Measurements from ENCODE around the gene SLCO4C1. TPM values are rescaled to one million over a fixed set of nuclear protein-coding genes. Genes with fewer than 3 reads are reported as not detected.

The SLCO4C1 gene
- total and polyA plus RNA-seq, 2 experiments from 2014 or later = 6.2 to 20.5 TPM

GRCh38 chr5:102218159-102218558, 77.9 kb downstream of the SLCO4C1 start:
- Histone ChIP-seq H4K20me1 (ENCODE audit: insufficient read depth, poor library complexity, severe bottlenecking) (no peaks in the 10 kb centered on the region), H3K9me2 (replicated peaks; ENCODE audit: insufficient read depth) (no peaks in the 10 kb centered on the region), H2AFZ (no peak overlapping the region), H3K27ac (no peak overlapping the region), H3K36me3 (replicated peaks; ENCODE audit: insufficient read depth, low read depth) (no peaks in the 10 kb centered on the region), H3K79me2 (no peaks in the 10 kb centered on the region), H3K4me2 (no peak overlapping the region), H3K27me3 (no peaks in the 10 kb centered on the region), H3K9me3 (ENCODE audit: low read depth) (peaks cover 6% of the 10 kb centered on the region), H3K4me3 (no peak overlapping the region), H3K4me1 (ENCODE audit: insufficient read depth) (peaks cover 12% of the 10 kb centered on the region)
- DNase-seq (ENCODE audit: low spot score) = peak; percentile 43
- WGBS (ENCODE audit: low lambda C conversion rate, missing lambda C conversion rate) = 90% methylated on average over 1 of the region's 1 CpG
- TF ChIP-seq EZH2phosphoT487 (IDR thresholded peaks at IDR 0.05; ENCODE audit: low read depth, severe bottlenecking, unreplicated experiment) (no peak), EZH2 (IDR thresholded peaks at IDR 0.05; ENCODE audit: borderline replicate concordance) (no peak), CTCF (IDR thresholded peaks at IDR 0.05; ENCODE audit: poor library complexity) (no peak)

GRCh38 chr5:102216678-102217077, 79.4 kb downstream of the SLCO4C1 start:
- Histone ChIP-seq H3K4me3 (no peak overlapping the region), H3K36me3 (replicated peaks; ENCODE audit: insufficient read depth, low read depth) (no peaks in the 10 kb centered on the region), H4K20me1 (ENCODE audit: insufficient read depth, poor library complexity, severe bottlenecking) (no peaks in the 10 kb centered on the region), H2AFZ (no peak overlapping the region), H3K79me2 (no peaks in the 10 kb centered on the region), H3K4me1 (ENCODE audit: insufficient read depth) (peaks cover 4% of the 10 kb centered on the region), H3K9me2 (replicated peaks; ENCODE audit: insufficient read depth) (no peaks in the 10 kb centered on the region), H3K9me3 (ENCODE audit: low read depth) (no peaks in the 10 kb centered on the region), H3K27me3 (no peaks in the 10 kb centered on the region), H3K4me2 (peak overlapping the region; percentile 21), H3K27ac (no peak overlapping the region)
- no peak for DNase-seq (ENCODE audit: low spot score)
- TF ChIP-seq EZH2phosphoT487 (IDR thresholded peaks at IDR 0.05; ENCODE audit: low read depth, severe bottlenecking, unreplicated experiment) (no peak), CTCF (IDR thresholded peaks at IDR 0.05; ENCODE audit: poor library complexity) (no peak), EZH2 (IDR thresholded peaks at IDR 0.05; ENCODE audit: borderline replicate concordance) (no peak)
- 36% methylated on average over 4 of the region's 4 CpGs for WGBS (ENCODE audit: low lambda C conversion rate, missing lambda C conversion rate)

- TF ChIP-seq CTCF (IDR thresholded peaks at IDR 0.05; ENCODE audit: poor library complexity) (no peak), EZH2phosphoT487 (IDR thresholded peaks at IDR 0.05; ENCODE audit: low read depth, severe bottlenecking, unreplicated experiment) (no peak), EZH2 (IDR thresholded peaks at IDR 0.05; ENCODE audit: borderline replicate concordance) (no peak)
- 97% methylated on average over 1 of the region's 1 CpG for WGBS (ENCODE audit: low lambda C conversion rate, missing lambda C conversion rate)
- Histone ChIP-seq H3K4me1 (ENCODE audit: insufficient read depth) (peaks cover 2% of the 10 kb centered on the region), H3K36me3 (replicated peaks; ENCODE audit: insufficient read depth, low read depth) (no peaks in the 10 kb centered on the region), H3K9me3 (ENCODE audit: low read depth) (no peaks in the 10 kb centered on the region), H3K27me3 (no peaks in the 10 kb centered on the region), H3K9me2 (replicated peaks; ENCODE audit: insufficient read depth) (no peaks in the 10 kb centered on the region), H3K4me2 (no peak overlapping the region), H4K20me1 (ENCODE audit: insufficient read depth, poor library complexity, severe bottlenecking) (no peaks in the 10 kb centered on the region), H3K4me3 (no peak overlapping the region), H3K79me2 (no peaks in the 10 kb centered on the region), H3K27ac (no peak overlapping the region), H2AFZ (no peak overlapping the region)
- no peak for DNase-seq (ENCODE audit: low spot score)
Measured at GRCh38 chr5:102211165-102211564, 84.9 kb downstream of the SLCO4C1 start.

DNA sequence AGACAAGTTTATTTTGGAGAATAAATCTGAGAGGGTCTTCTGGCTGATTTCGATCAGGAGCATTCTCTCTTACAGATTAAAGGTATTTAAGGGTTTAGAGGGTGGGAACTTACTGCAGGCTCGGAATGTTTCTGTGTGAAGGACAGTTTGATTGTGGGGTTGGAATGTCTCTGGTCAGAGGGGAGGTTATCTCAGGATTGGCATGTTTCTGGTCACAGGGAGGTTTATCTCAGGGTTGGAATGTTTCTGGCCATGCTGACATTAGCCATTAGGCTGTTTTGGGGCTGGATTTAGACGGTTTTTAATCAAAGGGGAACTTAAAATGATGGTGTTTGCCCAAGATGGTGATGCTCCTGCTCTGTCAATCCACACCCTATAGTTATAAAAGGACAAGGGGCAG, 95.2 kb downstream of the SLCO4C1 start:
- Histone ChIP-seq H2AFZ (no peak overlapping the region), H3K4me2 (no peak overlapping the region), H3K27ac (no peak overlapping the region), H3K4me1 (ENCODE audit: insufficient read depth) (no peaks in the 10 kb centered on the region), H3K36me3 (replicated peaks; ENCODE audit: insufficient read depth, low read depth) (no peaks in the 10 kb centered on the region), H3K79me2 (no peaks in the 10 kb centered on the region), H3K9me2 (replicated peaks; ENCODE audit: insufficient read depth) (no peaks in the 10 kb centered on the region), H4K20me1 (ENCODE audit: insufficient read depth, poor library complexity, severe bottlenecking) (no peaks in the 10 kb centered on the region), H3K9me3 (ENCODE audit: low read depth) (no peaks in the 10 kb centered on the region), H3K4me3 (no peak overlapping the region), H3K27me3 (no peaks in the 10 kb centered on the region)
- no peak for DNase-seq (ENCODE audit: low spot score)
- TF ChIP-seq EZH2phosphoT487 (IDR thresholded peaks at IDR 0.05; ENCODE audit: low read depth, severe bottlenecking, unreplicated experiment) = no peak
- no peak for TF ChIP-seq EZH2 (IDR thresholded peaks at IDR 0.05; ENCODE audit: borderline replicate concordance)
- TF ChIP-seq CTCF (IDR thresholded peaks at IDR 0.05; ENCODE audit: poor library complexity) = no peak
- WGBS (ENCODE audit: low lambda C conversion rate, missing lambda C conversion rate) = 23% methylated on average over 3 of the region's 3 CpGs
